SK-N-SH (cell line): ENCODE results near the gene PHLPP2. TPM values are rescaled to one million over a fixed set of nuclear protein-coding genes. Genes with fewer than 3 reads are reported as not detected.

Source experiments
- CTCF ChIA-PET: fragments of 300-600, 350-600 bp; formaldehyde crosslinking; extraction: SDS; loops from one replicate; lab custom pipeline; 2021; lab: Yijun Ruan, JAX
- POLR2A ChIA-PET: fragments of 350-600 bp; sonication (Branson Sonifier 250); formaldehyde crosslinking; extraction: SDS; loops from one replicate; lab custom pipeline; 2020; ENCODE audit warnings: antibody characterized with exemption, inconsistent platforms; lab: Yijun Ruan, JAX
- DNase-seq: peaks from one replicate; pipeline ENCODE4 v3.0.0; 2012
- H2AFZ ChIP-seq: fragments of 200-600 bp; sonication (generic); 2 replicates; pipeline ENCODE4 v1.8.1; 2016; ENCODE audit warnings: antibody characterized with exemption, mild to moderate bottlenecking, low read depth
- H3F3A ChIP-seq: fragments of 200-600 bp; sonication (generic); replicated peaks from 2 replicates; pipeline ENCODE3; 2016; ENCODE audit warnings: antibody characterized with exemption, mild to moderate bottlenecking; ENCODE audit not compliant: insufficient read depth
- H3K27ac ChIP-seq, 2 experiments: fragments of 200-500 bp in 1 of 2; fragments of 200-600 bp in 1 of 2; sonication (Bioruptor generic) in 1 of 2; sonication (generic), shearing (Covaris generic) in 1 of 2; 2 replicates each; pipeline versions ENCODE4 v1.5.1 to v1.6.1; 2014 to 2016; ENCODE audit warnings: low read depth in 2 of 2, inconsistent platforms in 1 of 2, low read length in 1 of 2, mild to moderate bottlenecking in 1 of 2, mixed read lengths in 1 of 2
- H3K27me3 ChIP-seq: fragments of 200-600 bp; sonication (generic), shearing (Covaris generic); 2 replicates; pipeline ENCODE4 v1.6.1; 2016; ENCODE audit warnings: mixed run types; ENCODE audit not compliant: insufficient read depth
- H3K36me3 ChIP-seq, 2 experiments: fragments of 200-500 bp in 1 of 2; fragments of 200-600 bp in 1 of 2; sonication (Bioruptor generic) in 1 of 2; sonication (generic) in 1 of 2; replicated peaks in 1 of 2; 2 replicates each; pipeline versions ENCODE3 to v1.5.1; 2014 to 2016; ENCODE audit warnings: low read length in 1 of 2, mild to moderate bottlenecking in 1 of 2; ENCODE audit not compliant: insufficient read depth in 2 of 2, control insufficient read depth in 1 of 2
- H3K4me1 ChIP-seq, 2 experiments: fragments of 200-500 bp in 1 of 2; fragments of 200-600 bp in 1 of 2; sonication (Bioruptor generic) in 1 of 2; sonication (generic), shearing (Covaris generic) in 1 of 2; 2 replicates each; pipeline versions ENCODE4 v1.5.1 to v1.6.1; 2014 to 2016; ENCODE audit warnings: low read depth in 1 of 2, low read length in 1 of 2, mixed run types in 1 of 2; ENCODE audit not compliant: insufficient read depth in 2 of 2, control insufficient read depth in 1 of 2
- H3K4me2 ChIP-seq: fragments of 200-600 bp; sonication (generic), shearing (Covaris generic); 2 replicates; pipeline ENCODE4 v1.6.1; 2017; ENCODE audit warnings: mixed run types
- H3K4me3 ChIP-seq, 2 experiments: fragments of 200-500 bp in 1 of 2; fragments of 200-600 bp in 1 of 2; sonication (Bioruptor generic) in 1 of 2; sonication (generic), shearing (Covaris generic) in 1 of 2; 2 replicates each; pipeline versions ENCODE4 v1.5.1 to v1.8.1; 2014 to 2016; ENCODE audit warnings: low read depth in 2 of 2, inconsistent platforms in 1 of 2, low read length in 1 of 2, mild to moderate bottlenecking in 1 of 2, mixed read lengths in 1 of 2, moderate library complexity in 1 of 2
- H3K79me2 ChIP-seq: fragments of 200-600 bp; sonication (generic); 2 replicates; pipeline ENCODE4 v1.8.1; 2017; ENCODE audit warnings: mild to moderate bottlenecking; ENCODE audit not compliant: insufficient read depth
- H3K9ac ChIP-seq: fragments of 200-600 bp; sonication (generic); 2 replicates; pipeline ENCODE4 v1.6.1; 2017; ENCODE audit warnings: mixed run types
- H3K9me2 ChIP-seq: fragments of 200-600 bp; sonication (generic); 2 replicates; pipeline ENCODE4 v1.6.1; 2017; ENCODE audit warnings: mixed run types
- H3K9me3 ChIP-seq: fragments of 200-600 bp; sonication (generic); 2 replicates; pipeline ENCODE4 v1.6.1; 2017; ENCODE audit warnings: mixed run types, mild to moderate bottlenecking, moderate library complexity
- H4K20me1 ChIP-seq: fragments of 200-600 bp; sonication (generic); 2 replicates; pipeline ENCODE4 v1.6.1; 2017; ENCODE audit warnings: mild to moderate bottlenecking, mixed run types; ENCODE audit not compliant: insufficient read depth
- EP300 ChIP-seq, 2 experiments: IDR thresholded peaks; 2 replicates each; pipeline versions ENCODE4 v1.4.0 to v1.6.1; 2012; ENCODE audit warnings: borderline replicate concordance in 1 of 2, low read depth in 1 of 2, low read length in 1 of 2
- GABPA ChIP-seq: IDR thresholded peaks from 2 replicates; pipeline ENCODE4 v1.4.0; 2012; ENCODE audit warnings: low read depth, mild to moderate bottlenecking
- JUND ChIP-seq: IDR thresholded peaks from 2 replicates; pipeline ENCODE4 v1.4.0; 2012
- NFIC ChIP-seq: IDR thresholded peaks from 2 replicates; pipeline ENCODE4 v1.4.0; 2012; ENCODE audit warnings: borderline replicate concordance
- NRF1 ChIP-seq: IDR thresholded peaks from 2 replicates; pipeline ENCODE4 v1.6.1; 2012; ENCODE audit warnings: low read depth, mild to moderate bottlenecking, low read length
- RAD21 ChIP-seq: IDR thresholded peaks from 2 replicates; pipeline ENCODE4 v1.6.1; 2012; ENCODE audit warnings: mild to moderate bottlenecking, low read length
- RFX5 ChIP-seq: IDR thresholded peaks from 2 replicates; pipeline ENCODE4 v1.6.1; 2012; ENCODE audit warnings: mild to moderate bottlenecking, improper control_type of control experiment, low read length
- SMC3 ChIP-seq: IDR thresholded peaks from 2 replicates; pipeline ENCODE4 v1.6.1; 2012; ENCODE audit warnings: low read depth, low read length, improper control_type of control experiment
- USF2 ChIP-seq: fragments of 150-350 bp; IDR thresholded peaks from 2 replicates; pipeline ENCODE4 v1.6.1; 2017; ENCODE audit warnings: antibody characterized with exemption, low read length, low read depth, borderline replicate concordance
- WGBS: methylation state at CpG from one replicate; pipeline ENCODE4 v1.1.6; 2017; ENCODE audit warnings: low lambda C conversion rate; 5-methylcytosine and 5-hydroxymethylcytosine counted together
- polyA plus RNA-seq, 3 experiments: library from polyadenylated mRNA; depleted of rRNA; stranded (reverse); fragments of >200 nt; gene quantifications; 2 replicates each; pipeline ENCODE4 v1.2.3, GENCODE V29; 2012
- TF ChIP-seq, protein P1 (sequence below): fragments of 200-600 bp; sonication (generic); IDR thresholded peaks from 2 replicates; pipeline ENCODE4 v1.6.1; 2017; ENCODE audit warnings: antibody characterized with exemption, mild to moderate bottlenecking, moderate library complexity
- TF ChIP-seq, protein P2 (sequence below): IDR thresholded peaks from 2 replicates; pipeline ENCODE4 v1.6.1; 2012; ENCODE audit warnings: mild to moderate bottlenecking, low read depth, low read length, moderate library complexity
- TF ChIP-seq, protein P3 (sequence below): IDR thresholded peaks from 2 replicates; pipeline ENCODE4 v1.4.0; 2012; ENCODE audit warnings: low read depth, borderline replicate concordance

Gene PHLPP2
- polyA plus RNA-seq, 1 of the 3 experiments (the other 2 are of a cell fraction) = 5.5 TPM

DNA sequence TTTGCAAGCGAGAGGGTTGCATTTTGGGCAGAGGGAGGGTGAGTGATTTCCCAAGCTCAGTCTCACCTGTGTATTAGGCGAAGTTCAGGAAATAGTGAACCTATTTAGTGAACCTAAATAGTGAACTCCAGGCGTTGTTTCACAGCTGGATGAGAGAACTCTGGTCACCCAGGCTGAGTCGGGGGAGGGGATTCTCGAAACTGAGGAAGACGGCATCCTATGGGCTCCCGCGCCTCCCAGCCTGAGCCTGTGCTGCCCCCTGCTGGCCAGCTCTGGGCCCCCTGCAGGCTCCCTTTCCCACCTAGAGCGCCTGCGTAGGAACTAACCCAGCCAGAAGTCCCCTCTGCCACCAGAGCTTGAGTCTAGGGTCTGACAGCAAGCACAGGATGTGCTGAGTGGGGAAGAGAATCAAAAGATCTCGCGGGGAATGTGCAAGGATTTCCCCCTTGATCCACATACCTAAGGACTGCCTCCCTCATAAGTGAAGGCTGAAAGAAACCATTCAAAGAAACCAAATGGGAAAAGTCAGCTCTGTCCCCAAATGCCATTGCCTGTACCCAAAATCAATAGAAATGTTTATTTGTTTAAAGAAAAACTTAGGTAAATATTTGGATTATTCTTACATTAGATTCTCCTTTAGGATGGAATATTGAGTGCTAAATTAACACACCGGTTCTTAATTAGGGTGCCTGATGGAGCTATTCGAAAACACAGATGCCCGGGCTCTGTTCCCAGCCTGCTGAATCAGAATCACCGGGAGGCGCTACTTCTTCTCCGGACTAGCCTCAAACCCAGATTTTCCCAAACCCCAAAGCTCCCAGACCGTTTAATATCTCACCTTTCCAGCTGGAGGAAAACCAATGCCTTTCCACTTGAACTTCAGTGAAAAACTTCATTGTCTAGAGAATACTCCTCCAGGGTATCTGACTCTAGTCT lies 113.3 kb downstream of the PHLPP2 start:
- Histone ChIP-seq H3K9me2 (no peaks in the 10 kb centered on the region), H3K9me3 (no peaks in the 10 kb centered on the region), H3K36me3 (no peaks in the 10 kb centered on the region), H3K79me2 (no peaks in the 10 kb centered on the region), H3F3A (peaks cover 12% of the 10 kb centered on the region), H3K4me2 (peak overlapping the region; percentile 65), H2AFZ (peak overlapping the region; percentile 88; the same call in 1 of the 2 replicates), H3K27ac (no peak overlapping the region), H3K27me3 (peaks cover 9% of the 10 kb centered on the region; the same call in 1 of the 2 replicates), H3K4me1 (peaks cover 0 to 2% of the 10 kb centered on the region in 2 experiments; a peak in 2 of 4 replicates), H3K9ac (no peak overlapping the region), H3K4me3 (peak overlapping the region in 1 of 2 experiments; percentile 50; a peak in 3 of 4 replicates), H4K20me1 (no peaks in the 10 kb centered on the region)
- peak; percentile 91 for DNase-seq
- TF ChIP-seq RAD21 (peak; percentile 82), SMC3 (peak; percentile 50), NRF1 (peak; percentile 70), GABPA (no peak)
- TF ChIP-seq, protein P1, sequence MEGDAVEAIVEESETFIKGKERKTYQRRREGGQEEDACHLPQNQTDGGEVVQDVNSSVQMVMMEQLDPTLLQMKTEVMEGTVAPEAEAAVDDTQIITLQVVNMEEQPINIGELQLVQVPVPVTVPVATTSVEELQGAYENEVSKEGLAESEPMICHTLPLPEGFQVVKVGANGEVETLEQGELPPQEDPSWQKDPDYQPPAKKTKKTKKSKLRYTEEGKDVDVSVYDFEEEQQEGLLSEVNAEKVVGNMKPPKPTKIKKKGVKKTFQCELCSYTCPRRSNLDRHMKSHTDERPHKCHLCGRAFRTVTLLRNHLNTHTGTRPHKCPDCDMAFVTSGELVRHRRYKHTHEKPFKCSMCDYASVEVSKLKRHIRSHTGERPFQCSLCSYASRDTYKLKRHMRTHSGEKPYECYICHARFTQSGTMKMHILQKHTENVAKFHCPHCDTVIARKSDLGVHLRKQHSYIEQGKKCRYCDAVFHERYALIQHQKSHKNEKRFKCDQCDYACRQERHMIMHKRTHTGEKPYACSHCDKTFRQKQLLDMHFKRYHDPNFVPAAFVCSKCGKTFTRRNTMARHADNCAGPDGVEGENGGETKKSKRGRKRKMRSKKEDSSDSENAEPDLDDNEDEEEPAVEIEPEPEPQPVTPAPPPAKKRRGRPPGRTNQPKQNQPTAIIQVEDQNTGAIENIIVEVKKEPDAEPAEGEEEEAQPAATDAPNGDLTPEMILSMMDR = peak; percentile 79
- TF ChIP-seq, protein P2, sequence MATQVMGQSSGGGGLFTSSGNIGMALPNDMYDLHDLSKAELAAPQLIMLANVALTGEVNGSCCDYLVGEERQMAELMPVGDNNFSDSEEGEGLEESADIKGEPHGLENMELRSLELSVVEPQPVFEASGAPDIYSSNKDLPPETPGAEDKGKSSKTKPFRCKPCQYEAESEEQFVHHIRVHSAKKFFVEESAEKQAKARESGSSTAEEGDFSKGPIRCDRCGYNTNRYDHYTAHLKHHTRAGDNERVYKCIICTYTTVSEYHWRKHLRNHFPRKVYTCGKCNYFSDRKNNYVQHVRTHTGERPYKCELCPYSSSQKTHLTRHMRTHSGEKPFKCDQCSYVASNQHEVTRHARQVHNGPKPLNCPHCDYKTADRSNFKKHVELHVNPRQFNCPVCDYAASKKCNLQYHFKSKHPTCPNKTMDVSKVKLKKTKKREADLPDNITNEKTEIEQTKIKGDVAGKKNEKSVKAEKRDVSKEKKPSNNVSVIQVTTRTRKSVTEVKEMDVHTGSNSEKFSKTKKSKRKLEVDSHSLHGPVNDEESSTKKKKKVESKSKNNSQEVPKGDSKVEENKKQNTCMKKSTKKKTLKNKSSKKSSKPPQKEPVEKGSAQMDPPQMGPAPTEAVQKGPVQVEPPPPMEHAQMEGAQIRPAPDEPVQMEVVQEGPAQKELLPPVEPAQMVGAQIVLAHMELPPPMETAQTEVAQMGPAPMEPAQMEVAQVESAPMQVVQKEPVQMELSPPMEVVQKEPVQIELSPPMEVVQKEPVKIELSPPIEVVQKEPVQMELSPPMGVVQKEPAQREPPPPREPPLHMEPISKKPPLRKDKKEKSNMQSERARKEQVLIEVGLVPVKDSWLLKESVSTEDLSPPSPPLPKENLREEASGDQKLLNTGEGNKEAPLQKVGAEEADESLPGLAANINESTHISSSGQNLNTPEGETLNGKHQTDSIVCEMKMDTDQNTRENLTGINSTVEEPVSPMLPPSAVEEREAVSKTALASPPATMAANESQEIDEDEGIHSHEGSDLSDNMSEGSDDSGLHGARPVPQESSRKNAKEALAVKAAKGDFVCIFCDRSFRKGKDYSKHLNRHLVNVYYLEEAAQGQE = no peak
- CTCF ChIA-PET = interaction anchor here (0.5 to 3.6 kb wide), 59 partner anchors 9 to 422 kb away, joined by 3 to 48 read pairs (median 5); partner anchors contain the start of genes TAT and ZNF23
- WGBS = 4% methylated on average over 15 of the region's 19 CpGs
- POLR2A ChIA-PET = interaction anchor here (0.9 to 1.2 kb wide), 2 partner anchors 46 to 127 kb away, joined by 3 to 4 read pairs; no protein-coding TSS in a partner anchor

- peaks cover 12% of the 10 kb centered on the region for H3F3A ChIP-seq
- TF ChIP-seq, protein P1 = no peak
- TF ChIP-seq RFX5 (no peak), USF2 (no peak), EP300 (IDR thresholded peaks at IDR 0.05; ENCODE audit: borderline replicate concordance in 1 of 2, low read depth in 1 of 2, low read length in 1 of 2) (no peak), JUND (no peak), NFIC (no peak)
- TF ChIP-seq, protein P3, sequence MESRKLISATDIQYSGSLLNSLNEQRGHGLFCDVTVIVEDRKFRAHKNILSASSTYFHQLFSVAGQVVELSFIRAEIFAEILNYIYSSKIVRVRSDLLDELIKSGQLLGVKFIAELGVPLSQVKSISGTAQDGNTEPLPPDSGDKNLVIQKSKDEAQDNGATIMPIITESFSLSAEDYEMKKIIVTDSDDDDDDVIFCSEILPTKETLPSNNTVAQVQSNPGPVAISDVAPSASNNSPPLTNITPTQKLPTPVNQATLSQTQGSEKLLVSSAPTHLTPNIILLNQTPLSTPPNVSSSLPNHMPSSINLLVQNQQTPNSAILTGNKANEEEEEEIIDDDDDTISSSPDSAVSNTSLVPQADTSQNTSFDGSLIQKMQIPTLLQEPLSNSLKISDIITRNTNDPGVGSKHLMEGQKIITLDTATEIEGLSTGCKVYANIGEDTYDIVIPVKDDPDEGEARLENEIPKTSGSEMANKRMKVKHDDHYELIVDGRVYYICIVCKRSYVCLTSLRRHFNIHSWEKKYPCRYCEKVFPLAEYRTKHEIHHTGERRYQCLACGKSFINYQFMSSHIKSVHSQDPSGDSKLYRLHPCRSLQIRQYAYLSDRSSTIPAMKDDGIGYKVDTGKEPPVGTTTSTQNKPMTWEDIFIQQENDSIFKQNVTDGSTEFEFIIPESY = no peak
- H3K27ac ChIP-seq = no peak overlapping the region
- peaks cover 9% of the 10 kb centered on the region; the same call in 1 of the 2 replicates for H3K27me3 ChIP-seq
- WGBS = 4% methylated on average over 4 of the region's 4 CpGs
- H3K4me2 ChIP-seq = no peak overlapping the region; the same call in 1 of the 2 replicates
- H4K20me1 ChIP-seq = no peaks in the 10 kb centered on the region
- H3K9me2 ChIP-seq = no peaks in the 10 kb centered on the region
- no peaks in the 10 kb centered on the region for H3K9me3 ChIP-seq
- no peak overlapping the region for H3K9ac ChIP-seq
- CTCF ChIA-PET = interaction anchor here (0.6 to 3.6 kb wide), 50 partner anchors 8 to 421 kb away, joined by 3 to 48 read pairs (median 6); partner anchors contain the start of genes TAT and ZNF23
- H3K79me2 ChIP-seq = no peaks in the 10 kb centered on the region
- DNase-seq = no peak
- H3K4me3 ChIP-seq = no peak overlapping the region
- H2AFZ ChIP-seq = 0 out of 2 replicates have a peak overlapping the region, but pooled peaks have one; percentile 59
- H3K36me3 ChIP-seq = no peaks in the 10 kb centered on the region
- POLR2A ChIA-PET = interaction anchor here (0.7 to 1.2 kb wide), 3 partner anchors 45 to 573 kb away, joined by 3 to 4 read pairs (median 3); no protein-coding TSS in a partner anchor
- peaks cover 0 to 2% of the 10 kb centered on the region in 2 experiments; a peak in 2 of 4 replicates for H3K4me1 ChIP-seq
Measured at GRCh38 chr16:71610447-71610846, 114.1 kb downstream of the PHLPP2 start.
